ENCODE measurements around the gene ATP5F1E. TPM values are rescaled to one million over a fixed set of nuclear protein-coding genes. Genes with fewer than 3 reads are reported as not detected.

Gene ATP5F1E
- total RNA-seq, 4 donors from 2014 or later, result 27.1 to 38.2 (median 33.7) TPM

DNA sequence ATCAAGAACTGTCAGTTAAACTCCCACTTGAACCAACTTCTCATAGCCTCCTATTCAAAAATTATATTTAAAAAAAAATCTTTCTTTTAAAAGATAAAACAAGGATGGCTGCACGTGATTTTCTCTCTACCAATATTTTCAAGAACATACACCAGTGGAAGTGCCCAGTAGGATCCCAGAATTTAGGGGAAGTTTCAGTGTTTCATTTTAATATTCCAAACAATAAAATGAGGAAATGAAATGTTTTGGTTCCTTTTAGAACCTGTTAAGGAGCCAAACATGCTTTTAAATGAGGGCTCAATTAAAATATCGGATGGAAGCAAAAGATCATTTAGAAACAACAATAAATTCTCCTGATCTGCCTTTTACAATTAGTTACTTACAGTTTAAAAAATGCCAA lies 36.9 kb upstream of the ATP5F1E start:
- no peaks in the 10 kb centered on the region for H3K36me3 ChIP-seq
- DNase-seq (no peak), ATAC-seq (no peak)
- no peak overlapping the region for H3K4me3 ChIP-seq
- TF ChIP-seq CTCF (IDR thresholded peaks at IDR 0.05 in 4 of 5, conservative IDR thresholded peaks at IDR 0.05 in 1 of 5) (no peak), POLR2A (IDR thresholded peaks at IDR 0.05) (no peak)
- H3K9me3 ChIP-seq, result no peaks in the 10 kb centered on the region
- intact Hi-C loops (cut with DNase I; ENCODE audit: low total_unique reads) (no loop called here), in situ Hi-C loops (cut with MboI; ENCODE audit: low sequenced_read_pairs in 4 of 4) (loop anchor here in 1 of 4 donors (25.0 kb wide), 1 partner anchor 343 kb away; no protein-coding TSS in a partner anchor)
- no peaks in the 10 kb centered on the region for H3K4me1 ChIP-seq
- H3K27ac ChIP-seq, result no peak overlapping the region
- no peaks in the 10 kb centered on the region for H3K27me3 ChIP-seq

DNA sequence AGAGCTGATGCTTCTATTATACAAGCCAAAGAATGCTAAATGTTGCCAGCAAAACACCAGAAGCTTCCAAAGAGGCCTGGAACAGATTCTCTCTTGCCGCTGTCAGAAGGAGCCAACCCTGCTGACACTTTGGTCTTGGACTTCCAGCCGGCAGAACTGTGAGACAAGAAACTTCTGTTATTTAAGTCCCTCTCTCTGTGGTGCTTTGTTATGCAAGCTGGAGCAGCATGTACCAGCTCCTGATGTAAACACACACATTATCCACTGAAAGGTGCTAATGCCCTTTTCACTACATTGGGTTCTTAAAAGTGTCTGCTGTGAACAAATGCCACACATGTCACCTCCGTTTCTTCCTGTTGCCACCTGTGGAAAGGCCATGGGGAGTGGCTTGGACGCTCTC lies 36.4 kb upstream of the ATP5F1E start:
- DNase-seq, result no peak
- in situ Hi-C loops (cut with MboI; ENCODE audit: low sequenced_read_pairs in 4 of 4), result loop anchor here in 1 of 4 donors (25.0 kb wide), 1 partner anchor 344 kb away; no protein-coding TSS in a partner anchor
- no peaks in the 10 kb centered on the region for H3K9me3 ChIP-seq
- no peaks in the 10 kb centered on the region for H3K36me3 ChIP-seq
- intact Hi-C loops (cut with DNase I; ENCODE audit: low total_unique reads), result no loop called here
- no peak for TF ChIP-seq CTCF (IDR thresholded peaks at IDR 0.05 in 4 of 5, conservative IDR thresholded peaks at IDR 0.05 in 1 of 5)
- TF ChIP-seq POLR2A (IDR thresholded peaks at IDR 0.05), result no peak
- H3K4me3 ChIP-seq, result no peak overlapping the region
- H3K4me1 ChIP-seq, result no peaks in the 10 kb centered on the region
- ATAC-seq, result no peak
- H3K27me3 ChIP-seq, result no peaks in the 10 kb centered on the region
- H3K27ac ChIP-seq, result no peak overlapping the region

- Histone ChIP-seq H3K4me1 (no peaks in the 10 kb centered on the region), H3K27ac (peak overlapping the region in 2 of 4 donors; percentile 29 to 36), H3K27me3 (no peaks in the 10 kb centered on the region), H3K36me3 (no peaks in the 10 kb centered on the region), H3K4me3 (peak overlapping the region in 1 of 4 donors; percentile 10), H3K9me3 (no peaks in the 10 kb centered on the region)
- TF ChIP-seq CTCF (IDR thresholded peaks at IDR 0.05 in 4 of 5, conservative IDR thresholded peaks at IDR 0.05 in 1 of 5) (no peak), POLR2A (IDR thresholded peaks at IDR 0.05) (no peak)
- ATAC-seq, result no peak
- in situ Hi-C loops (cut with MboI; ENCODE audit: low sequenced_read_pairs in 4 of 4) (loop anchor here in 1 of 4 donors (25.0 kb wide), 1 partner anchor 348 kb away; no protein-coding TSS in a partner anchor), intact Hi-C loops (cut with DNase I; ENCODE audit: low total_unique reads) (no loop called here)
- DNase-seq, result no peak
Observed at GRCh38 chr20:59064214-59064722, 32.1 kb upstream of the ATP5F1E start.

- Histone ChIP-seq H3K9me3 (no peaks in the 10 kb centered on the region), H3K36me3 (no peaks in the 10 kb centered on the region), H3K4me1 (no peaks in the 10 kb centered on the region), H3K27ac (peak overlapping the region in 3 of 4 donors; percentile 18 to 36 (median 32)), H3K4me3 (peak overlapping the region in 1 of 4 donors; percentile 10), H3K27me3 (no peaks in the 10 kb centered on the region)
- ATAC-seq (peak; percentile 33 to 39), DNase-seq (no peak)
- TF ChIP-seq POLR2A (IDR thresholded peaks at IDR 0.05) (no peak), CTCF (IDR thresholded peaks at IDR 0.05 in 4 of 5, conservative IDR thresholded peaks at IDR 0.05 in 1 of 5) (no peak)
- intact Hi-C loops (cut with DNase I; ENCODE audit: low total_unique reads), result no loop called here
- in situ Hi-C loops (cut with MboI; ENCODE audit: low sequenced_read_pairs in 4 of 4), result loop anchor here in 1 of 4 donors (25.0 kb wide), 1 partner anchor 349 kb away; no protein-coding TSS in a partner anchor
Observed at GRCh38 chr20:59063358-59064213, 31.5 kb upstream of the ATP5F1E start.

All from gastrocnemius medialis (tissue), 4 donors.